ENCODE measurements around the gene ICAM5. TPM values are rescaled to one million over a fixed set of nuclear protein-coding genes. Genes with fewer than 3 reads are reported as not detected.

The ICAM5 gene
- total RNA-seq, 1 experiment from 2014 or later = 19.2 TPM

DNA sequence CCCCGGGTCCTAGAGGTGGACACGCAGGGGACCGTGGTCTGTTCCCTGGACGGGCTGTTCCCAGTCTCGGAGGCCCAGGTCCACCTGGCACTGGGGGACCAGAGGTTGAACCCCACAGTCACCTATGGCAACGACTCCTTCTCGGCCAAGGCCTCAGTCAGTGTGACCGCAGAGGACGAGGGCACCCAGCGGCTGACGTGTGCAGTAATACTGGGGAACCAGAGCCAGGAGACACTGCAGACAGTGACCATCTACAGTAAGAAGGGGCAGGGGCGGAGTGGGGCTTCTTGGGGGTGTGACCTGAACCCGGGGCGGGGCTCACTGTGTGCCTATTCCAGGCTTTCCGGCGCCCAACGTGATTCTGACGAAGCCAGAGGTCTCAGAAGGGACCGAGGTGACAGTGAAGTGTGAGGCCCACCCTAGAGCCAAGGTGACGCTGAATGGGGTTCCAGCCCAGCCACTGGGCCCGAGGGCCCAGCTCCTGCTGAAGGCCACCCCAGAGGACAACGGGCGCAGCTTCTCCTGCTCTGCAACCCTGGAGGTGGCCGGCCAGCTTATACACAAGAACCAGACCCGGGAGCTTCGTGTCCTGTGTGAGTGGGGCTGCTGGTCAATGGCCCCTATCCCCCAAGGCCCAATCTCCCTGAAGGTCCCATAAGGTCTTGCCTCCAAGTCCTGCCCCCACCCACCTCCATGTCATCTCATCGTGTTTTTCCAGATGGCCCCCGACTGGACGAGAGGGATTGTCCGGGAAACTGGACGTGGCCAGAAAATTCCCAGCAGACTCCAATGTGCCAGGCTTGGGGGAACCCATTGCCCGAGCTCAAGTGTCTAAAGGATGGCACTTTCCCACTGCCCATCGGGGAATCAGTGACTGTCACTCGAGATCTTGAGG lies 5.4 kb upstream of the ICAM5 start:
- H3K36me3 ChIP-seq (ENCODE audit: low read depth) = peaks cover 9% of the 10 kb centered on the region; the same call in 1 of the 2 replicates
- ChIA-PET CTCF (no interaction called here), POLR2A (ENCODE audit: unreplicated experiment) (interaction anchor here (0.6 to 1.0 kb wide), 3 partner anchors 14 to 210 kb away, joined by 3 to 5 read pairs (median 3); partner anchors contain the start of genes ICAM1 and RAVER1)
- H3F3A ChIP-seq (ENCODE audit: insufficient read depth, low read depth) = peaks cover 35% of the 10 kb centered on the region
- H3K4me2 ChIP-seq = no peak overlapping the region
- no peak overlapping the region for H3K4me3 ChIP-seq
- no peak overlapping the region for H3K27ac ChIP-seq
- no TSS peak for BruUV-seq (replicated peaks)
- no peaks in the 10 kb centered on the region for H3K9me3 ChIP-seq (ENCODE audit: insufficient read depth, low read depth)
- H4K20me1 ChIP-seq (ENCODE audit: insufficient read depth) = no peaks in the 10 kb centered on the region
- H2AFZ ChIP-seq = no peak overlapping the region
- no peak for DNase-seq
- peaks cover 33% of the 10 kb centered on the region for H3K4me1 ChIP-seq (replicated peaks; ENCODE audit: insufficient read depth)
- TF ChIP-seq, protein P1, sequence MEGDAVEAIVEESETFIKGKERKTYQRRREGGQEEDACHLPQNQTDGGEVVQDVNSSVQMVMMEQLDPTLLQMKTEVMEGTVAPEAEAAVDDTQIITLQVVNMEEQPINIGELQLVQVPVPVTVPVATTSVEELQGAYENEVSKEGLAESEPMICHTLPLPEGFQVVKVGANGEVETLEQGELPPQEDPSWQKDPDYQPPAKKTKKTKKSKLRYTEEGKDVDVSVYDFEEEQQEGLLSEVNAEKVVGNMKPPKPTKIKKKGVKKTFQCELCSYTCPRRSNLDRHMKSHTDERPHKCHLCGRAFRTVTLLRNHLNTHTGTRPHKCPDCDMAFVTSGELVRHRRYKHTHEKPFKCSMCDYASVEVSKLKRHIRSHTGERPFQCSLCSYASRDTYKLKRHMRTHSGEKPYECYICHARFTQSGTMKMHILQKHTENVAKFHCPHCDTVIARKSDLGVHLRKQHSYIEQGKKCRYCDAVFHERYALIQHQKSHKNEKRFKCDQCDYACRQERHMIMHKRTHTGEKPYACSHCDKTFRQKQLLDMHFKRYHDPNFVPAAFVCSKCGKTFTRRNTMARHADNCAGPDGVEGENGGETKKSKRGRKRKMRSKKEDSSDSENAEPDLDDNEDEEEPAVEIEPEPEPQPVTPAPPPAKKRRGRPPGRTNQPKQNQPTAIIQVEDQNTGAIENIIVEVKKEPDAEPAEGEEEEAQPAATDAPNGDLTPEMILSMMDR (conservative IDR thresholded peaks at IDR 0.05) = no peak
- TF ChIP-seq EZH2 (IDR thresholded peaks at IDR 0.05; ENCODE audit: low read depth) = no peak
- H3K27me3 ChIP-seq (ENCODE audit: insufficient read depth, low read depth) = no peaks in the 10 kb centered on the region
- intact Hi-C loops (cut with micrococcal nuclease; ENCODE audit: unreplicated experiment) = no loop called here
- H3K79me2 ChIP-seq (ENCODE audit: low read depth) = no peaks in the 10 kb centered on the region
- H3K9me2 ChIP-seq (ENCODE audit: insufficient read depth) = no peaks in the 10 kb centered on the region

- Histone ChIP-seq H3K9me3 (ENCODE audit: insufficient read depth, low read depth) (no peaks in the 10 kb centered on the region), H3K4me3 (no peak overlapping the region), H2AFZ (no peak overlapping the region), H3K9me2 (ENCODE audit: insufficient read depth) (no peaks in the 10 kb centered on the region), H3K4me2 (no peak overlapping the region), H3F3A (ENCODE audit: insufficient read depth, low read depth) (peaks cover 33% of the 10 kb centered on the region), H3K36me3 (ENCODE audit: low read depth) (peaks cover 9% of the 10 kb centered on the region; the same call in 1 of the 2 replicates), H4K20me1 (ENCODE audit: insufficient read depth) (no peaks in the 10 kb centered on the region), H3K4me1 (replicated peaks; ENCODE audit: insufficient read depth) (peaks cover 26% of the 10 kb centered on the region), H3K79me2 (ENCODE audit: low read depth) (no peaks in the 10 kb centered on the region), H3K27me3 (ENCODE audit: insufficient read depth, low read depth) (no peaks in the 10 kb centered on the region), H3K27ac (no peak overlapping the region)
- intact Hi-C loops (cut with micrococcal nuclease; ENCODE audit: unreplicated experiment) = no loop called here
- TF ChIP-seq, protein P1 (conservative IDR thresholded peaks at IDR 0.05) = no peak
- no peak for TF ChIP-seq EZH2 (IDR thresholded peaks at IDR 0.05; ENCODE audit: low read depth)
- ChIA-PET POLR2A (ENCODE audit: unreplicated experiment) (no interaction called here), CTCF (no interaction called here)
- BruUV-seq (replicated peaks) = no TSS peak
- DNase-seq = no peak
Measured at GRCh38 chr19:10284960-10285278, 4.8 kb upstream of the ICAM5 start.

- Histone ChIP-seq H3K9me2 (ENCODE audit: insufficient read depth) (no peaks in the 10 kb centered on the region), H3K4me2 (no peak overlapping the region), H3K4me1 (replicated peaks; ENCODE audit: insufficient read depth) (peaks cover 25% of the 10 kb centered on the region), H3K27ac (no peak overlapping the region), H3K79me2 (ENCODE audit: low read depth) (no peaks in the 10 kb centered on the region), H4K20me1 (ENCODE audit: insufficient read depth) (no peaks in the 10 kb centered on the region), H2AFZ (no peak overlapping the region), H3K4me3 (no peak overlapping the region), H3F3A (ENCODE audit: insufficient read depth, low read depth) (peaks cover 33% of the 10 kb centered on the region), H3K9me3 (ENCODE audit: insufficient read depth, low read depth) (no peaks in the 10 kb centered on the region), H3K36me3 (ENCODE audit: low read depth) (peaks cover 9% of the 10 kb centered on the region; the same call in 1 of the 2 replicates), H3K27me3 (ENCODE audit: insufficient read depth, low read depth) (no peaks in the 10 kb centered on the region)
- DNase-seq = no peak
- ChIA-PET CTCF (no interaction called here), POLR2A (ENCODE audit: unreplicated experiment) (interaction anchor here (0.6 kb wide), 2 partner anchors 116 to 1861 kb away, joined by 4 to 11 read pairs; no protein-coding TSS in a partner anchor)
- TF ChIP-seq, protein P1 (conservative IDR thresholded peaks at IDR 0.05) = no peak
- no peak for TF ChIP-seq EZH2 (IDR thresholded peaks at IDR 0.05; ENCODE audit: low read depth)
- no TSS peak for BruUV-seq (replicated peaks)
- intact Hi-C loops (cut with micrococcal nuclease; ENCODE audit: unreplicated experiment) = no loop called here
Measured at GRCh38 chr19:10285393-10285792, 4.4 kb upstream of the ICAM5 start.

Data from PC-9 (cell line).